Activated CD4-positive, CD25-positive, alpha-beta regulatory T cell (primary cell): Measurements from ENCODE around the gene PAGE2.
"Not testable (repeated sequence)": the region's sequence is repeated elsewhere in the genome, so short reads cannot be mapped to it uniquely, and the experiment has no call there.

ENCODE experiments used
- DNase-seq, 4 experiments: peaks; one replicate each; lab custom pipeline; 2025; lab: John Stamatoyannopoulos, UW

The PAGE2 gene, protein sequence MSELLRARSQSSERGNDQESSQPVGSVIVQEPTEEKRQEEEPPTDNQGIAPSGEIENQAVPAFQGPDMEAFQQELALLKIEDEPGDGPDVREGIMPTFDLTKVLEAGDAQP

DNA sequence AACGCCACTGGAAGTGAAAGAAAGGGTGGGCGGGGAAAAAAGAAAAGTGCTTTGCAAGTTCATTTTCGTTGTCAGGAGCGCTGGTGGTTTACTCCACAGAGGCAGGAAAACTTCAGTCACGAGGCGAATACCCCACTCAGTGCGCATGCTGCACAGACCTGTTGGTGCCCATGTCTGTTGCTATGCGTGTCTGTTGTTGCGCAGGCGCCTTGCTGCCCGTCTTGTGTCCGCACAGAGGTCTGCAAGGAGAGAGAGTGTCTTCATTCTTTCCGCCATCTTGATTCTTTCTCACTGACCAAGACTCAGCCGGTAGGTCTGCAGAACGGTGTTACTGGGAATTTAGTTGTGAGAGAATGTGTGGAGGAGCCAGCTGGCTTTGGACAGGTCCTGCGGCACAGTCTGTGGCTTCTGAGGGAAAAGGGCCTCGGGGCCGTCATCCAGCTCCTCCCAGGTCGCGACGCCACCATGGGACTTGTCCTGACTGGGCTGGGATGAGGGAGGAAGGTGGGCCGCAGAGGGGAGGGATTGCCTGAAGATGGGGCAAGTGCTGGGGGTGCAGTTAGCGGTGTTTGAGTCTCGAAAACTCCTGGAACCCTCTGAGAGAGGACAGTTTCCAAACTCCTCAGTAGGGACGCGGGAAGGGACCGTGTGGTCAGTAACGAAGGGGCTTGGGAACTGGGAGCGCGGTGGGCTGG, at the start of gene PAGE2:
PAGE2 (plus strand) TSS at position 224 of the 695 bp plus-strand sequence. CDS start 1,003 bp downstream, outside the sequence.
- DNase-seq: no peak

DNA sequence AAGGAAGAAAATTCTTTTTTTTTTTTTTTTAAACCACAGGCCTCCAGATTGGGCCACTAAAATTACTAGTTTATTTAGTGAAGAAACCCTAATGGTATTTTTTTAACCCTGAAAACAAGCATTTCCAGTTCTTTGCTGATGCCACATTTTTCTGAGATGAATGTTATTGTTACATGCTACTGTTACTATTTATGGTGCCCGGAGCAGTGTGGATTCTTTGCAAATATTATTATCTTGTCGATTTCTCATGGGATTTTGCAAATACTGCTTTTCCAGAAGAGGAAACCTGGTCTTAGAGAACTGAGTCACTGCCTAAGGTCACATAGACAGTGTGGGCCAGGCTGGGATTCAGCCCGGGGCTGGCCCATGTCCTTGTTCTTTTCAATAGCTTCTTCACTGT, 49.3 kb upstream of the PAGE2 start:
- no peak for DNase-seq

DNA sequence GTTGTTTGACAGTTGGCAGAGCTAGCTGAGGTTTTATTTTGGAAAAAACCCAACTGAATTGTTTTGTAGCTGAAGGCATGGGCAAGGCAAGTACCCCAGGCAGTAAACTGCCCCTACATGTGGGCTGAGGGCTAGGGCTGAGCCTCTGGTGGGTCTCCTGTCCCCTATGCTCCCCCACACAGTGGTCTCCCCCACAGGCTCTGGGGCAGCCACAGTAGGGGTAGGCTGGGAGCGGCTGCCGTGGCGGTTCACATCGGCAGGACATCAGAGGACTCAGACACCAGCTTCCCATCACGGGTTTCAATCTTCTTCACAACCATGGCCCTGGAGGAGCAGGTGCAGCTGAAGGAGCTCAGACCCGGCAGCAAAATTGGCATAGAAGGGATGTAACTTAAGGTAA, 47.3 kb upstream of the PAGE2 start:
- no peak for DNase-seq

DNA sequence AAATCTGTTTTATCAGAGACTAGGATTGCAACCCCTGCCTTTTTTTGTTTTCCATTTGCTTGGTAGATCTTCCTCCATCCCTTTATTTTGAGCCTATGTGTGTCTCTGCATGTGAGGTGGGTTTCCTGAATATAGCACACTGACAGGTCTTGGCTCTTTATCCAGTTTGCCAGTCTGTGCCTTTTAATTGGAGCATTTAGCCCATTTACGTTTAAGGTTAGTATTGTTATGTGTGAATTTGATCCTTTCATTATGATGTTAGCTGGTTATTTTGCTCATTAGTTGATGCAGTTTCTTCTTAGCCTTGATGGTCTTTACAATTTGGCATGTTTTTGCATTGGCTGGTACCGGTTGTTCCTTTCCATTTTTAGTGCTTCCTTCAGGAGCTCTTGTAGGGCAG, 38.2 kb upstream of the PAGE2 start:
- DNase-seq: not testable (repeated sequence)

DNA sequence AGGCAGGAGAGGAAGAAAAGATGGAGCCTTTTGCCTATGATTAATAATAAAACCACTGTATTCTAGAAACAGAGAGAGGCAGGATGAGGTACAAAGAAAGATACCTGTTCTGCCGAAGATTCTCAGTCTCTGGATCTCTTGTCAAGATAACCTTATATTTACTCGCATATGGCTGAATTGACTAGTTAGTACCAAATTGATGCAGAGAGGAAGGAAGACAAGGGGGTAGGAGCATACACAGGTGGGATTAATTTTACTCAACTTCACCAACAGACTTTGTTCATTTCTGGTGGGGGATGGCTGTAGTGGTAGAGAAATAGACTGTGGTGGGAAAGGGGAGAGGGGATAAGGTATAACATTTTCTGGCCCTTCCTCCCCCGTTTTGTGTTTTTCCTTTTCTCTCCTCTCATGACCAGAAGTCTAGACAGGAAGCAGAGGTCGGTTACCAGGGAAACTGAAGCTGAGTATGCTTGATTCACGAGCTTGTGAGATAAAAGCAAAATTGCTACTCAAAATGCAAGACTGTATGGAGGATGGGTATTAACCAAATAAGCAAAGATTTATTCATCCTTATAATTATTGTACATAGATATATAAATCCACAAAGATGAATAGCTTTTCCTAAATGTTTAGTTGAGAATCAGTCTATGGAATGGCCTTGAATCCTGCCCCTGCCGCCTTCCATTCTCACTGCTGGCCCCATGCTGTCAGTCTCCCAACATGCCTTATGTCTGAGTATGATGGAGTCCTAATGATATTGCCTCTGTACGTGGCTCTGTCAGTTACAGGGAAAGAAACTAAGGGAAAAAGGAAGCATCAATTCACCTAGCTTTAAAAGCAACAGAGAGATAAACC, 31.8 kb upstream of the PAGE2 start:
- peak in 1 of 4 experiments; percentile 2 for DNase-seq

DNA sequence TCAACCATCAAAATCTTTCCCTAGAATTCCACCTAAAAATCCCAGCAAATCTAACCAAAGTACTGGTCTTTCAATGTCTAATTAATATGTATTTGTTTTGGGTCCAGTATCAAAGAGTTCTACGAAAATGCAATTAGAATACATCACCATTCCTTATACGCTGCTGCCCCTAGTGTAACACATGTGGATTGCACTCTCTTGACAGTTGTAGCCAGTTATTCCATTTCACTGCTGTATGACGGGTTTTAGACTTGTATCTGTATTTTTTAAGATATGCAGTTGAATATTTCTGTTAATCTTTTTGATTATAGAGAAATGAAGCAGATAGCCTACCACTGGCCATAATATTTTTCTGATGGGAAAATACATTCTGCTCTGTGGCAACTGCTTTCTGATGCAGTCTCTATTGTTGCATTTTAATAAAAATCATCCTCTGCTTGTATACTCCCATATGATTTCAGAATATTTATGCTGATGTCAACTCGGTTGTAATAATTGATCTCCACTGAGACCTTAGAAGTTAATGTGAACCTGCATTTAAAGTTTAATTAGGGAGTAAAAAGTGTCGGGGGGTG, 31.1 kb upstream of the PAGE2 start:
- DNase-seq: peak in 1 of 4 experiments; percentile 1

DNA sequence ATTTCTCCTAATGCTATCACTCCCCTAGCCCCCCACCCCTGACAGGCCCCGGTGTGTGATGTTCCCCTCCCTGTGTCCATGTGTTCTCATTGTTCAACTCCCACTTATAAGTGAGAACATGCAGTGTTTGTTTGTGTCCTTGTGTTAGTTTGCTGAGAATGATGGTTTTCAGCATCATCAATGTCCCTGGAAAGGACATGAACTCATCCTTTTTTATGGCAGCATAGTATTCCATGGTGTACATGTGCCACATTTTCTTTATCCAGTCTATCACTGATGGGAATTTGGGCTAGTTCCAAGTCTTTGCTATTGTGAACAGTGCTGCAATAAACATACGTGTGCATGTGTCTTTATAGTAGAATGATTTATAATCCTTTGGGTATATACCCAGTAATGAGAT, 21.6 kb upstream of the PAGE2 start:
- DNase-seq: not testable (repeated sequence)

DNA sequence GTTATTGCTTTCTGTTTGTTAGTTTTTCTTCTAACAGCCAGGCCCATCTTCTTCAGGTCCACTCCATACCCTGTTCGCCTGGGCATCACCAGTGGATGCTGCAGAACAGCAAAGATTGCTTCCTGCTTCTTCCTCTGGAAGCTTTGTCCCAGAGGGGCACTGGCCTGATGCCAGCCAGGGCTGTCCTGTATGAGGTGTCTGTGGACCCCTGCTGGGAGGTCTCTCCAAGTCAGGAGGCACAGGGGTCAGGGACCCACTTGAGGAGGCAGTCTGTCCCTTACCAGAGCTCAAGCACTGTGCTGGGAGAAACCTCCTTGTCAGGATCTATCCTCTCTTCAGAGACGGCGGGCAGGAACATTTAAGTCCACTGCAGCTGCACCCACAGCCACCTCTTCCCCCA, 16.5 kb upstream of the PAGE2 start:
- DNase-seq: no peak

DNA sequence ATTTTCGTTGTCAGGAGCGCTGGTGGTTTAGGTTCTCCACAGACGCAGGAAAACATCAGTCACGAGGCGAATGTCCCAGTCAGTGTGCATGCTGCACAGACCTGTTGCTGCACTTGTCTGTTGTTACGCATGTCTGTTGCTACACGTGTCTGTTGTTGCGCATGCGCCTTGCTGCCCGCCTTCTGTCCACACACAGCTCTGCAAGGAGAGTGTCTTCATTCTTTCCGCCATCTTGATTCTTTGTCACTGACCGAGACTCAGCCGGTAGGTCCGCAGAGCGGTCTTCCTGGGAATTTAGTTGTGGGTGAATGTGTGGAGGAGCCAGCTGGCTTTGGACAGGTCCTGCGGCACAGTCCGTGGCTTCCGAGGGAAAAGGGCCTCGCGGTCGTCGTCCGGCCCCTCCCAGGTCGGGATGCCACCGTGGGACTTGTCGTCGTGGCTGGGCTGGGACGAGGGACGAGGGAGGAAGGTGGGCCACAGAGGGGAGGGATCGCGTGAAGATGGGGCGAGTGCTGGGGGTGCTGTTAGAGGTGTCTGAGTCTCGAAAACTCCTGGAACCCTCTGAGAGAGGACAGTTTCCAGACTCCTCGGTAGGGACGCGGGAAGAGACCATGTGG, 13.9 kb upstream of the PAGE2 start, which contains the start of gene PAGE2B:
PAGE2B (plus strand) TSS at position 180 of the 617 bp plus-strand sequence. CDS start 1,012 bp downstream, outside the sequence.
- no peak for DNase-seq

DNA sequence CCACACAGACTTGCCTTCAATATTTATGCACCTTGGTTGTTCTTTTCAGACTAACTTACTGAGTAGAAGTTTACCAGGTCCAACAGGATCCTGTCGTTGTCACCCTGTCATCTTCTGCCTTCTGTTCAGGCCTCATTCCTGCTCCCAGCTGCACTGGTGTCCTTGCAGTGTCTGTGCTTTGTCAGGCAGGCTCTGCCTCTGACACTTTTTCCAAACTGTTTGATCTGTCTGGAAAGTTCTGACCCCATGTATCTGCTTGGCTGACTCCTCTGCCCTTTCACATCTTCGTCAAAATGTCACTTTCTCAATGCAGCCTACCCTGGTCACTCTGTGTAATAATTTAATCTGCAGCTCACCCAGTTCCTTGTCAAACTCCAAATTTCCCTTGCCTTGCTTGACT, 9.9 kb downstream of the PAGE2 start:
- no peak for DNase-seq

DNA sequence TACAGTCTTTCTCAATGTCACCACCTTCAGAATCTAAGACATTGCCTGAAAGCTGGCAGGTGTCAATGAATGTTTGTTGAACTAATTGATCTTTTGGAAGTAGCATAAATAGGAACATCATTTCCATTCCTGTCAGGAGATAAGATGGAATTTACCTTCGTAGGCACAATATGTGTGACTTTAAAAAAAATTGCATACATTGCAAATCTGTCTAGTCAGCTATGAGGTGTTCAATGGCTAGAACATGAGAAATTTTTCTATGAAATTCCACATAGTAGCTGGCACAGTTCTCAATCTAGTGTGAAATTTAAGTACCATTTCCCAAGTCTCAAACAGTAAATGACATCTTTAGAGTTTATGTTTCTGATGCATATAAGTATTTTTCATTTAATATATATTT, 10.3 kb downstream of the PAGE2 start:
- no peak for DNase-seq

DNA sequence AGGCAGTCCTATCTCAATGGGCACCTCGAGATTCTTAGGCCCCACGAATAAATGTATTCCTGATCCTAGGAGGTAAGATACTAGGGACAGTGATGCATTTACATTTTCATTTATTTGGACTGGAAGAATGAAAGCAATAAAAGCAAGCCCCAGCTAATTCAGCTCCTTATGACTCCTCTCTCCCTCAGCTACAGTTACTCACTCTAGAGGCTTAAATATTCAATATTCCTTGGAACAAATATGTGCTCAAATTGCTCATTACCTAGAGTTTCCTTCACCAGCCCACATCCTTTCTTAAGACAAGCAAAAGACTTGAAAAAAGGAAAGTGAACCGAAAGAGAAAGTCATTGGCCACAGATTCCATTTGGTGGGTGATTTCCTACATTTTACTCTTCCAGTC, 13.9 kb downstream of the PAGE2 start:
- DNase-seq: no peak

DNA sequence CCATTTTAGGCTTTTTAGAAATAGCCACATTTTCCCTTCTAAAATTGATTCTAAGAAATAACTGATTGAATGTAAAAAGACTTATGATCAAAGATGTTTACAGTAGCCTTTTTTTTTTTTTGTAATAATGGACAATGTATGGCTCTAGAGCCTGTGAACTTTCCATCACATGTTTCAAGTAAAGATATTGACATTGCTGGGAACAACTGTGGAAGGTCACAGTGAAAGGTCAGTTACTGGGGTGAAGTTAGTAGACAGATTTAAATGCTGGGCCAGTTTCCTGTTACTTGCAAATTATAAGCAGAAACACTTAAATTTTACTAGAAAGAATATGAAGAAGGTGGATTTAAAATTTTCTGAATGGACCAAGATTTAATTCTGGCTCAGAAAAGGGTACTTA, 18.4 kb downstream of the PAGE2 start:
- DNase-seq: no peak

DNA sequence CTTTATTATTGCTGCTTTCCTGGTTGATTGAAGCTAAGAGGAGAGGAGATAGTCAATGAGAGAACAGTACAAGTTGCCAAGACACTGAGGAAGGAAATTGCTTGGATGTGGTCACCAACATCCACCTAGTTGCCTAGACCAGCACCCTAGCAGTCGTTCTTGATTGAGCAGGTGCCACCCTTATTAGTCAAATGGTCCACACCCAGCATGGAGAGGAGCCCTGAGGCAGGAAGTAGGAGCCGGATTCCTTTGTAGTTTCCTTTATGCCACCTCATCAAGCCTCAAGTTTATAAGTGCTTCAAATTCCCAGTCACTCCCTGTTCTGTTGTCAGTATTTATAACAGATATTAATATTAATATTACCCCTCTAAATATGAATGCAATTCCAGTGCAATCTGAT, 19.1 kb downstream of the PAGE2 start:
- DNase-seq: no peak

DNA sequence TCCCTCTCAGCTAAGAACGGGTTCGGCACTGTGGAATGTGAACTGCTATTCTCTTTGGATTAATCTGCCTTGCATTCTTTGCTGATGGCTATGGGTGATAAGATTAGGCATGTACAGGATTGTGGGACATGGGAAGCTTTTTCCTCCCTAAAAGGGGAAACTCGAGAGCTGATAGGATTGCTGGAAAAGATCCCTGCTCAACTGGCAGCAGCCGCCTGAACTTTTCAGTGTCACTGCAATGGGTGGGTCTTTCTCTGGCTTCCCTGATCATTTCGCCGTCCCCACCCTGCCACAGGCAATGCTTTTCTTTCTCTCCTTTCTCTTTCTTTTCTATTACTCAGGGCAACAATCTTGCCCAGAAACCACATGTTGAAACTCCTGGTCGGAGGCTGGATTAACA, 20.5 kb downstream of the PAGE2 start:
- no peak for DNase-seq

DNA sequence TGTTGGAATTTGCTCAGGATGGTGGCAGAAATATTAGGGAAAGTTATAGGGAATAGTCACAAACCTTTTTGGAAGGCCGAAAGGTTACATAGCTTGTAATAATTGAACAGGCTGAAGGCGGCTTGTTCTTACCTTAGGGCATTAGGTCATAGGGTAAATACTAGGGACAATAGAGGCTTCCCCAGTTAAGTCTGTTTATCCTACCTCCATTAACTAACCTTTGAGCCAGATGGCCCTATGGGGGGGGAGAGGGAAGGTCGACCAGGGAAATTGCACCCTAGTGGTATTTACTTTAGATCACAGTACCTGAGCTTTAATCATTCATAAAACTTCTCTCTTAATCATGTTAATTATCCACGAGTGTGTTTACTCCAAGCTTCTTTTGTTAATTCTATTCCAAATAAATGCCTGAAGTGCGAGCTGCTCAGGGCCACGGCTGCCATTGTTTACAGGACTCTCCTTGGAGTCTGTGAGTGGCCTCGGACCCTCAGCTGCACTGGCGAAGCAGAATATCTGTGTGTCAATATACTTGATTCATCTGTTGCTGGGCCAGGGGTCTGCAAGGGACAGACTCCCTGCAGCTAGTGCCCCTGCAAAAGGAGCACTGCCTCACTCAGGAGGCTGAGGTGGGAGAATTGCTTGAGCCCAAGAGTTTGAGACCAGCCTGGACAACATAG, 22.9 kb downstream of the PAGE2 start:
- DNase-seq: no peak

DNA sequence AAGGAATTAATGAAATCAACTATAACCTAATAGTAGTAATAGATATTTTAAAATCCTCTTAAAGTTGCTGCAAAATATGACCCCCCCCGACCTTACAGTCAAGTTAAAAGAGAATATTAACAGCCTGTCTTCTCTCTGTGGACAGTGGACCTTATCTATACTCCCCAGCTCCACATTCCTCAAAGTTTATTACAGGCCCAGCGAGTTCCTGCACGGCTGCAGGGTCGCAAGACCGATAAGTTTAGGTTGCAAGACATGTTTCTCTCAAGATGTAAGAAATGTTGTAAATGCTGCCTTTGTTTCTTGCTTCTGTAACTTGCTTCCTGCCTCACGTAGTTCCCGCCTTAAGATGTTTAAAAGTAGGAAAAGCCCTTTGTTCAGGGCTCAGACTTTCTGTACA, 27.8 kb downstream of the PAGE2 start:
- not testable (repeated sequence) for DNase-seq

DNA sequence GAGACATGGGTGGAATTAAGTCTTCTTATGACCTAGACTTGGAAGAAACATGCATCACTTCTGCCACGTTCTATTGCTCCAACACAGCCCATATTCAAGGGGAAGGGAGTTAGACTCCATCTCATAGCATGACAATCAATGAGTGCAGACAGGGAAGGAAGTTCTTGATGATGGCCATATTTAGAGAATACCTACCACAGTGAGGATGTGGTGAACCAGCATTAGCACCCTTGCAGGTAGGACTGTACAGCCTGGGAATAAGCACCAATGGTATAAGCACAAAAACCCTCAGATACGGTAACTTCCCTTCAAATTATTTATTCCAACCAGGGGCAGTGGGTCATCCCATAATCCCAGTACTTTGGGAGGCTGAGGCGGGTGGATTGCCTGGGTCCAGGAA, 29.8 kb downstream of the PAGE2 start:
- DNase-seq: no peak

DNA sequence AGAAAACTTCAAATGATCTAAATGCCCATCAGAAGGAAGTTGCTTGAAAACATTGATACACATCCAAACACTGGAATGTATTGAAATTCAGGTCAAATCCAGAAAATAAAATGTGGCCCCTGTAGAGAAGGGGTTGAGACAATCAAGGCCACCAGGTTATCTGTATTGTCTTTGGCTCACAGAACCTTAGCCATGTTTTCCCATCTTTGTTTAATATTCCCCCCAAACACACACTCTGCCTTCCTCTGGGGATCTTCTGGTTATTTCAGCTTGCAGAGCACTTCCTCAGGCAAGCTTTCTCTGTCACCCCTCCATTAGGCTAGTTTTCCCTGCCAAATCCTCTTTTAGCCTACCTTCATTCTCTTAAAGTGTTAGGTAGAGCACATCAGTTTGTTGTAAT, 30.5 kb downstream of the PAGE2 start:
- no peak for DNase-seq

DNA sequence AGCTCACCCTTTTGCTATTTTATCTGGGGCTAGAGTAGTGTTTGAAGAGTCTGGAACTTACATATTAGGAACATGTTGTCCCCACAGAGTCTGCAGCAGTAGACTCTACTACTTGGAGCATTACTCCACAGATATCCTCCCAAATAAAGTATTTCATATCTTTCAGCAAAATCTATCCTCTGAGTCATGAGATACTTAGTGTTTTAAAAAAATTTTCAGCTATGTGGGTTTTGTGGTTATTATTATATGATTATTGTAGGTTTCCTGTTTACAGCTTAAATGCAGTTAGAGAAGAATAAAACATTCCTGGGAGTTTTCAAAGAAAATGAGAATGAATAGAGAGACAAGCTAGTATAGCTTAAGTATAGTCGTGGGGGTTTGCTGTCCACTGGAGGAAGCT, 30.9 kb downstream of the PAGE2 start:
- no peak for DNase-seq

DNA sequence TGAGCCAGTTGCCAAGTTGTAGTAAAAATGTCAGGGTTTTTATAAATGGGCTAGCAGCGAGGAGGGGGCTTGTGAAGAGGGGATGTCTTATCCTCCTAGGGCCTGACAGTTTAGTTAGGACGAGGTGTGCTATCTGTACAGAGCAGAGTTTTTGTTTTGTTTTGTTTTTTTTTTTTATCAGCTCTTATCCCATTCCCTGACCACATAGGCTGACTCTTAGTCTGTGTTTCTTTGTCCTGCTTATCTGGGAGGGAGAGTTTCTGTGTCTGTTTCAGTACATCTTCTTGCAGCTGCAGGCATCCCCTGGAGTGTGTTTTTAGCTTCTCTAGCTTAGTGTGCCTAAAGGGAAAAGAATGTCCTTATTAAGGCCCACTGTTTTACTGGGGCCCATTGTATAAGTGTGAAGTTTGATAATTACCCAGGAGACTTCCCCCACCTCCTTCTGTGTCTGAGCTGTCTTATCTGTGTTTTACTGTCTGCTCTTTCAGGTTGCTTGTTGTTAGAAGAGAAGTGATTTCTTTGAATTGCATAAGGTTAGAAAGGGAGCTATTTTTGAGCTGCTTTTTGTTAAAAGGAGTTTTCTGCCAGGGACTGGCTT, 32.0 kb downstream of the PAGE2 start:
- no peak for DNase-seq
